ENCODE results near the gene RPS6KB2.
A peak's percentile ranks its signal among the peaks of the same experiment; 100 is the strongest.

The RPS6KB2 gene

GRCh38 chr11:67392183-67392715 lies 36.0 kb upstream of the RPS6KB2 start:
- TF ChIP-seq, protein P1, sequence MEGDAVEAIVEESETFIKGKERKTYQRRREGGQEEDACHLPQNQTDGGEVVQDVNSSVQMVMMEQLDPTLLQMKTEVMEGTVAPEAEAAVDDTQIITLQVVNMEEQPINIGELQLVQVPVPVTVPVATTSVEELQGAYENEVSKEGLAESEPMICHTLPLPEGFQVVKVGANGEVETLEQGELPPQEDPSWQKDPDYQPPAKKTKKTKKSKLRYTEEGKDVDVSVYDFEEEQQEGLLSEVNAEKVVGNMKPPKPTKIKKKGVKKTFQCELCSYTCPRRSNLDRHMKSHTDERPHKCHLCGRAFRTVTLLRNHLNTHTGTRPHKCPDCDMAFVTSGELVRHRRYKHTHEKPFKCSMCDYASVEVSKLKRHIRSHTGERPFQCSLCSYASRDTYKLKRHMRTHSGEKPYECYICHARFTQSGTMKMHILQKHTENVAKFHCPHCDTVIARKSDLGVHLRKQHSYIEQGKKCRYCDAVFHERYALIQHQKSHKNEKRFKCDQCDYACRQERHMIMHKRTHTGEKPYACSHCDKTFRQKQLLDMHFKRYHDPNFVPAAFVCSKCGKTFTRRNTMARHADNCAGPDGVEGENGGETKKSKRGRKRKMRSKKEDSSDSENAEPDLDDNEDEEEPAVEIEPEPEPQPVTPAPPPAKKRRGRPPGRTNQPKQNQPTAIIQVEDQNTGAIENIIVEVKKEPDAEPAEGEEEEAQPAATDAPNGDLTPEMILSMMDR (IDR thresholded peaks at IDR 0.05; ENCODE audit: low read length, missing control alignments) = no peak
- no peak for DNase-seq (ENCODE audit: low read depth)
- peak overlapping the region; percentile 92 for H3K4me3 ChIP-seq (replicated peaks; ENCODE audit: low read depth, low read length)

- DNase-seq (ENCODE audit: low read depth) = no peak
- no peak overlapping the region for H3K4me3 ChIP-seq (replicated peaks; ENCODE audit: low read depth, low read length)
- TF ChIP-seq, protein P1 (IDR thresholded peaks at IDR 0.05; ENCODE audit: low read length, missing control alignments) = no peak
Observed at GRCh38 chr11:67393437-67393836, 34.9 kb upstream of the RPS6KB2 start.

- no peak overlapping the region for H3K4me3 ChIP-seq (replicated peaks; ENCODE audit: low read depth, low read length)
- DNase-seq (ENCODE audit: low read depth) = no peak
- TF ChIP-seq, protein P1 (IDR thresholded peaks at IDR 0.05; ENCODE audit: low read length, missing control alignments) = no peak
Observed at GRCh38 chr11:67393990-67394389, 34.3 kb upstream of the RPS6KB2 start.

GRCh38 chr11:67395555-67396258 lies 32.6 kb upstream of the RPS6KB2 start:
- no peak overlapping the region for H3K4me3 ChIP-seq (replicated peaks; ENCODE audit: low read depth, low read length)
- TF ChIP-seq, protein P1 (IDR thresholded peaks at IDR 0.05; ENCODE audit: low read length, missing control alignments) = no peak
- no peak for DNase-seq (ENCODE audit: low read depth)

DNA sequence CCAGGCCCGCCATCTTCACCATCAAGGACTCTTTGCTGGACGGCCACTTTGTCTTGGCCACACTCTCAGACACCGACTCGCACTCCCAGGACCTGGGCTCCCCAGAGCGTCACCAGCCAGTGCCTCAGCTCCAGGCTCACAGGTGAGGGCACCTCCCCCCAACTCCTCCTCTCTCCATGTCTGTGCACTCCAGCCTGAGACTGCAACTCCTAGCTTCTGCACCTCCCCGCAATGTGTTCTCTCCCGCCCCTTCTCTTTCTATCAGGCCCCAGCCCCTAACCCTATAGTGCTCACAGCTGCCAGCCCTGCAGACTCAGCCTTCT lies 32.1 kb upstream of the RPS6KB2 start:
- no peak overlapping the region for H3K4me3 ChIP-seq (replicated peaks; ENCODE audit: low read depth, low read length)
- no peak for DNase-seq (ENCODE audit: low read depth)
- TF ChIP-seq, protein P1 (IDR thresholded peaks at IDR 0.05; ENCODE audit: low read length, missing control alignments) = no peak

GRCh38 chr11:67396587-67397389 lies 31.5 kb upstream of the RPS6KB2 start:
- no peak for DNase-seq (ENCODE audit: low read depth)
- TF ChIP-seq, protein P1 (IDR thresholded peaks at IDR 0.05; ENCODE audit: low read length, missing control alignments) = no peak
- no peak overlapping the region for H3K4me3 ChIP-seq (replicated peaks; ENCODE audit: low read depth, low read length)

Measured in fibroblast of pulmonary artery (primary cell).